Hepatocyte (in vitro differentiated cells): ENCODE measurements around the gene GPX2.

ENCODE experiments used
- CTCF ChIP-seq: fragments of 200-600 bp; sonication (generic); IDR thresholded peaks from 2 replicates; pipeline ENCODE4 v1.5.1; 2016; ENCODE audit warnings: antibody characterized with exemption, mild to moderate bottlenecking; ENCODE audit not compliant: poor library complexity
- EZH2 ChIP-seq: fragments of 200-600 bp; sonication (generic); IDR thresholded peaks from 2 replicates; pipeline ENCODE4 v1.6.1; 2016; ENCODE audit warnings: antibody characterized with exemption, mild to moderate bottlenecking, borderline replicate concordance
- EZH2phosphoT487 ChIP-seq: fragments of 200-600 bp; sonication (generic); IDR thresholded peaks from one replicate; pipeline ENCODE4 v1.6.1; 2018; ENCODE audit warnings: antibody characterized with exemption, mild to moderate bottlenecking, low read depth, moderate library complexity; ENCODE audit not compliant: unreplicated experiment, severe bottlenecking

GRCh38 chr14:64986648-64987437 is 44.3 kb upstream of the GPX2 start, which contains the start of gene FNTB:
- TF ChIP-seq CTCF (peak; percentile 94), EZH2phosphoT487 (no peak), EZH2 (no peak)
